Stromal cell of bone marrow (primary cell): Measurements from ENCODE around the gene RPL37A.
A peak's percentile ranks its signal among the peaks of the same experiment; 100 is the strongest.
"Not testable (repeated sequence)": the region's sequence is repeated elsewhere in the genome, so short reads cannot be mapped to it uniquely, and the experiment has no call there.

Experiments
- DNase-seq: peaks from one replicate; pipeline ENCODE4 v3.0.0-alpha.2; 2012; ENCODE audit warnings: low read depth

RPL37A gene

GRCh38 chr2:216517447-216518225 is 19.0 kb downstream of the RPL37A start:
- no peak for DNase-seq

DNA sequence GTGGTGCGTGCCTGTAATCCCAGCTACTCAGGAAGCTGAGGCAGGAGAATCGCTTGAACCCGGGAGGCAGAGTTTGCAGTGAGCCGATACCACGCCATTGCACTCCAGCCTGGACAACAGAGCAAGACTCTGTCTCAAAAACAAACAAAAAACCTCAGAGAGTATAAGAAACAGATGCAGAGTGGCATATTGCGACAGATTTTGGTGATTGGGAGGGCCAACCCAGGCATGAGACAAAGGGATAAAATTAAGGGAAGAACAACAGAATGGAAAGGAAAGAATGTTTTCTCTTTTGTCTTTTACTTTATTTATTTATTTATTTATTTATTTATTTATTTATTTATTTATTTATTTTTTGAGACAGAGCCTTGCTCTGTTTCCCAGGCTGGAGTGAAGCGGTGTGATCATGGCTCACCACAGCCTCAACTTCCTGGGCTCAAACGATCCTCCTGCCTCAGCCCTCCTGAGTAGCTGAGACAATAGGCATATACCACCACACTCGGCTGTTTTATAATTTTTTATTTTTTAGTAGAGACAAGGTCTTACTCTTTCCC is 20.0 kb downstream of the RPL37A start:
- not testable (repeated sequence) for DNase-seq

DNA sequence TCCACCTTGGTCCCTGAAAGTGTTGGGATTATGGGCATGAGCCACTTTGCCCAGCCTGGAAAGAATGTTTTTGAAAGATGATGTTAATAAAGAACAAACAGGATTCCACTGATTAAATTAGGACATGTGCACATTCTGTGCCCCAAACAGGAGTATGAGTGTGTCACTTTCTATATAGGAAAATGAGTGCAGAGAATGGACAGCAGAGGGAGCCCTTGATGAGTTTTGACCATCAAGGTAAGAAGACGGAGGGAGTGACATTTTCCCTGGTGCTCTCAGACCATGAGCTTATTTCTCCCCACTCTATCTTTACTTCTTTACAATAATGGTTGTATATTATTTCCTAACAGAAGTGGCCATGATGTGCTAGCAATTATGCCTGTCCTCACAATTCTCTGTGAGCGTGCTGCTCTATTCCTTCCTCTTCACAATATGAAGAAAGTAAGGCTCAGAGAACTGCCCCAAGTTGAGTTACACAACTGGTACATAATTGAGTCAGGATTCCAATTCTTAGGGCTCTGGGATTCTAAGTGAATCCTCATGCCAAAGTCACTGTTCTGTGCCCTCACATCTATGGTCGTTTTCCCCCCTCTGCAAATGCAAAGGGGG is 20.6 kb downstream of the RPL37A start:
- peak; percentile 66 for DNase-seq

DNA sequence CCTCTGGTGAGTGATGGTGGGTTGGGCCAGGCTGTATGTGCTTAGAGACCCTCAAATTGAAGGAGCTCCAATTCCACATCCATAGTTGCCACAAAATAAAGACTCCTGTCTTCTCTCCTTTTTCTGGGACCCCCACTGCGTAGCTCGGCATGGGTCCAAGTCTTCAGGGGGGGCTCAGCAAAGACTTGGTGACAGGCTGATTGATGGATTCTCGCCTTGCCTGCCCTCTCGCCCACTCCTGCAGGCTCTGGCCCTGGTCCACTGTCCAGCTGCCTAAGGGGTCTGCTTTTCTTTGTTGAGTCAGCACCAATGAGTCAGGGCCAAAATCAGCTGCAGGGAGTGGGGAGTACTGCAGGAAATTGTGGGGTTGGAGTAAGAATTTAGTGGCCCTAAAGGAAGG is 21.5 kb downstream of the RPL37A start:
- no peak for DNase-seq

DNA sequence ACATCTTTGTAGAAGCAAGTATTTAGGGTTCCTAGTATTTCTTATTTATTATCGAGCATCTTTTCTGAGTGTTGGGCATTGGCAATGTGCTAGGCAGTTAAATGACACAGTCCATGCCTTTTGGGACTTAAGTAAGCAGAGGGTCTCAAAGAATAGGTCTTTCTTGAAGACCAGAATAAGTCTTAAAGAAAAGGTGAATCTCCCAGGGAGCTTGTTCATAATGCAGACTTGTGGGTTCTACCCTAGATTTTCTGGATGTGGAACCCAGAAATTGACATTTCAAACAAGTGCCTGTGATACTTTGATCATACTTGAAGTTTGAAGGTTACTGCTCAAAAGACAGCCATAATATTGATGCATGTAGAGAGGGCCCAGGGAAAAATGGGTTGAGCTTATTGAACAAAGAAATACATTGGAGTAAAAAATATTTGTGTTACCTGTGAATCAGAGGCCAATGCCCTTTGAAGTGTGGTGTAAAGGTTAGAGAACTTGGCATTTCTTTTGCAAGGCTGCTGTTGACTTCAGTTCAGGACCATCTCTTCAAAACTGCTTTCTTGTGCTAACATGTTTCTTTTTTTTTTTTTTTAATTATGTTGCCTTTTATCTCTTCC is 24.4 kb downstream of the RPL37A start:
- DNase-seq, result no peak

- no peak for DNase-seq
Observed at GRCh38 chr2:216525972-216526371, 27.3 kb downstream of the RPL37A start.

GRCh38 chr2:216526939-216527338 is 28.3 kb downstream of the RPL37A start:
- no peak for DNase-seq

DNA sequence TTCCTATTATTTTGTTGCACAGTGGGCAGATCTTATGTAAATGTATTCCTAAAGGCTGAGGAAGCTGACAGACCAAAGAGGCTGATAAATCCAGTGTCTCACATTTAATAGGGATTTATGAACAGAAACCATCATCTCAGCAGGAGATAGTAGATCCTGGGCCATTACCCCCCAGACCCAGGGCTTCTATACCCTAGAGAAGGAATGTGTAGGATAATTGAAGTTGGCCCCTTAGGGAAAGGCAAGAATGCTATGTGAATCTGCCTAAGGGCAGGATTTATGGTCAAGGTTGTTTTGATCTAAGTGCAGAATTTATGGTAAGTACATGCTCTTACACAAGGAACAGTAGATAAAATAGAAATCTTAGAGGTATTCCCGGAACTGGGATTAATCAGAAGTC is 29.0 kb downstream of the RPL37A start:
- DNase-seq, result no peak

DNA sequence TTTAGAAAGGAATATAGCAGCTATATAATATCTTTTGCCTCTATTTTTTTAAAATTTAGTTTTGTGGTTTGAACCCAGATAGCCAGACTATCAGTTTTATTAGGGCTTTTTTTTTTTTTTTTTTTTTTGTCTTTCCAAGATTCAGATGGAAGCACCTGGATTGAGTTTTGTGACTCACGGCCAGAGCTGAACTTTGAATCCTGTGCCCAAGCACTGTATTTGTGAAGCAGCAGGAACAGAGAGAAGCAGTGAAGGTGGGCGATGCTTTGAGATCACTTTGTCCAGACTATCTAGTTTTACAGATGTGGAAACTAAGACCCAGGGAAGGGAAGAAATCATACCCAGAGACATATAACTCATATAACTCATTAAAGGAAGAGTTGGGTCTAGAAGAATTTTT is 33.9 kb downstream of the RPL37A start:
- DNase-seq, result no peak

DNA sequence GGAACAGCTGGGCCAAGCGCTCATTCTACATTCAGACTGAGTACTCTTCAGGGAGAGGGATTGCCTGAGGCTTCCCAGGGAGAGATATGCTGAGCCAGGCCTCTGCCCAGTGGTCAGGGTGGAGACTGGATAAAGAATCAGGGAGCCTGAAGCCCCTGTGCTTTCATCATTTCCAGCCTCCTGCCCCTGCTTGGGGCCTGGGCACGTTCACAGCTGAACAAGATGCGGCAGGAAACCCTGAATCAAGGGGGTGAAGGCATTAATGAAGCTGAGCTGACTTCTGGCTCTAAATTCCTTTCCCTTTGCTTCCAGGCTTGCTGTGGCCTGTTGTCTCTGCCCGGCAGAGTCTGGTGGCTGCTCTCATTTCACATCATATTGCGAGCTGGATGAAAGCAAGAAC is 35.0 kb downstream of the RPL37A start:
- no peak for DNase-seq

- no peak for DNase-seq
Observed at GRCh38 chr2:216534809-216535208, 36.2 kb downstream of the RPL37A start.

- peak; percentile 73 for DNase-seq
Observed at GRCh38 chr2:216535454-216535995, 36.9 kb downstream of the RPL37A start.

DNA sequence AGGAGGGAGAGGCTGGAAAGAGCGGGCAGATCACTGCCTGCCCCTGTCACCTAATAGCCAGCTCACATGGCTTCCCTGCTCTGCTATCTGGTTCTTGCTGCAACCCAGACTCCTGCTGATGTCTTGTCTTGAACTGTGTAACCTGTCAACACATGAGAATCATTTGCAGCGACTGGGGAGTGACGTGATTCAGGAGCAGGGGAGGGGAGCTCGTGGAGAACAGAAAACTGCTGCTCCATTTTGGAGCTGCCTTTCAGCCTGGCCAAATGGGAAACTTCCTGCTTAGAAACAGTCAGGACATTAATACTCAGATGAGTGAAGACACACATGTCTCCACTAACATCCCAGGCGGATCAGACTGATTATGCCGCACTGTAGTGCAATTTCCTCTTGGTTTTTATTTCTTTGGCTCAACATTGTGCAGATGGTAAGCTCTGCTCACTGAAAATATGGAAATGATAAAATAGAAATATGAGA is 38.1 kb downstream of the RPL37A start:
- no peak for DNase-seq

GRCh38 chr2:216537366-216537765 is 38.7 kb downstream of the RPL37A start:
- no peak for DNase-seq

GRCh38 chr2:216538538-216538937 is 39.9 kb downstream of the RPL37A start:
- DNase-seq, result no peak

DNA sequence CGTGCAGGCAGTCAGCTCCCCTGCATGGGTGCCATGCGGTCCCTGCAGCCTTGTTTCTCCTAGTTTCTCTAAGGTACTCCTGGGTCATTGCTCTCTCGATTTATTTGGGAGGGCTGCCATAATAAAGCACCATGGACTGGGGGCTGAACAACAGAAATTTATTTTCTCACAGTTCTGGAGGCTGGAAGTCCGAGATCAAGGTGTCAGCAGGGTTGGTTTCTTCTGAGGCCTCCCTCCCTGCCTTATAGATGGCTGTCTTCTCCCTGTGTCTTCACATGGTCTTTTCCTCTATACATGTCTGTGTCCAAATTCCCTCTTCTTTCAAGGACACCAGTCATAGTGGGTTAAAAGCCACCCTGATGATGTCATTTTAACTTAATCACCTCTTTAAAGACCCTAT is 40.5 kb downstream of the RPL37A start:
- DNase-seq, result no peak

GRCh38 chr2:216539791-216540241 is 41.2 kb downstream of the RPL37A start:
- DNase-seq, result no peak

- no peak for DNase-seq
Observed at GRCh38 chr2:216540920-216541319, 42.3 kb downstream of the RPL37A start.

GRCh38 chr2:216541505-216541904 is 42.9 kb downstream of the RPL37A start:
- no peak for DNase-seq

GRCh38 chr2:216545359-216545758 is 46.7 kb downstream of the RPL37A start:
- no peak for DNase-seq

DNA sequence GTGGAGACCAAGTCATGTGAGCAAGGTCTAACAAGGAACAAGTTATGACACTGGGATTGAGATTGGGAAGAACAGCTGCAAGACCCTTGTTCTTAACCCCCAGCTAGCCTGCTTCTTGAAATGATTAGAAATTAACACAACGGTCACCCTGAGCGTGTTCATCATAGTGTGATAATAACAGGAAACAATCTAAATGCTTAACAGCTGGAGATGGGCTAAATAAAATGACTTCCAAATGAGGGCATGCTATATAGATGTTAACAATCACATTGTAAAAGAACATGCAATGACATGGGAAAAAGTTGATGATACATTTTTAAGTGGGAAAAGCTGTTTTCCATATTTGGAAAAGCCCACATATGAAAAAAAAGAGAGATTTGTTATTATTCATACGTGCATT is 47.6 kb downstream of the RPL37A start:
- no peak for DNase-seq

DNA sequence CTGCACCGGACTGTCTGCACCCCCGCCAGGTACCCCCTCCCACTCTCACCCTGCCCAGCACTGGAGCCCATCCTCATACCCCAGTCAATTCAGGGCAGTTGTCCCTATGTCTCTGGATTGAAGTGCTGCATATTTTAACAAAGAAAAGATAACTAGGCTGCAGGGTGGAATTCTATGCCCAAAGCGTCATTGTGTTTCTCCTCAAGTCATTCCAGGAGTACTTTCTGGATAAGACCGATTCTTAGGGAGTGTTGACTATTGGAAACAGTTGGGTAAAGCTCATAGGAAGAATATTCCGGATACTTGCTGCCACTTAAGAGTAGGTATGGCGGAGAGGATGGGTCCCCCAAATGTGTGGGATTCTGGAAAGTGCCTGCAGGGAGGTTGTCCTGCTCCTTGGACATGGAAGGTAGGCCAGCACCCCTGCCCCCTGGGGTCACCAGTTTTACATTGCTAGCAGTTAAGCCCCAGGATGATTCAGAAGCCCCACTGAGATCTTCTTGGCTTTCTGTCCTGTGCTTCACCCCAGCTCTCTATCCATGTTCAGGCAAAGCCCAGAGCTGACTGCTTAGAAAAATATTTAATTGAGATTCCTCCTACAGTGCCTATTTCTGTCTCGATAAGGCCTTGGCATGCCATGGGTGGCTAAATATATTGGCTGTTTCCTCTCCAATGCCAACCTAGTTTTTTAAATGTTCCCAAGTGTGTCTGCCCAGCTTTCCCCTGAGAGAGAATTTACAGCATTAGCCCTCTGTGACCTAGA is 48.2 kb downstream of the RPL37A start:
- peak; percentile 49 for DNase-seq
